Stomach (tissue), 4 donors: ENCODE measurements around the gene IMP4.

Experiments
- POLR2A ChIP-seq, 4 donors: fragments of 450-650 bp; IDR thresholded peaks; one replicate each; pipeline ENCODE4 v1.6.1; 2016; ENCODE audit warnings: antibody characterized with exemption in 4 of 4, control low read depth in 2 of 4, mild to moderate bottlenecking in 1 of 4, moderate library complexity in 1 of 4
- POLR2AphosphoS5 ChIP-seq, 3 donors: sonication (generic); formaldehyde crosslinking; IDR thresholded peaks; one replicate each; pipeline ENCODE4 v1.6.1; 2016; ENCODE audit warnings: antibody characterized with exemption in 3 of 3
- TF ChIP-seq, protein P1 (sequence below), 7 experiments: fragments of 450-650 bp in 4 of 7; fragments of 200-600 bp in 3 of 7; sonication (generic) in 3 of 7; IDR thresholded peaks; one replicate each; pipeline ENCODE4 v1.5.1; 2016 to 2019; ENCODE audit warnings: antibody characterized with exemption in 7 of 7, control low read depth in 2 of 7, mild to moderate bottlenecking in 1 of 7

GRCh38 chr2:130318906-130319305 lies 23.8 kb upstream of the IMP4 start:
- TF ChIP-seq, protein P1, sequence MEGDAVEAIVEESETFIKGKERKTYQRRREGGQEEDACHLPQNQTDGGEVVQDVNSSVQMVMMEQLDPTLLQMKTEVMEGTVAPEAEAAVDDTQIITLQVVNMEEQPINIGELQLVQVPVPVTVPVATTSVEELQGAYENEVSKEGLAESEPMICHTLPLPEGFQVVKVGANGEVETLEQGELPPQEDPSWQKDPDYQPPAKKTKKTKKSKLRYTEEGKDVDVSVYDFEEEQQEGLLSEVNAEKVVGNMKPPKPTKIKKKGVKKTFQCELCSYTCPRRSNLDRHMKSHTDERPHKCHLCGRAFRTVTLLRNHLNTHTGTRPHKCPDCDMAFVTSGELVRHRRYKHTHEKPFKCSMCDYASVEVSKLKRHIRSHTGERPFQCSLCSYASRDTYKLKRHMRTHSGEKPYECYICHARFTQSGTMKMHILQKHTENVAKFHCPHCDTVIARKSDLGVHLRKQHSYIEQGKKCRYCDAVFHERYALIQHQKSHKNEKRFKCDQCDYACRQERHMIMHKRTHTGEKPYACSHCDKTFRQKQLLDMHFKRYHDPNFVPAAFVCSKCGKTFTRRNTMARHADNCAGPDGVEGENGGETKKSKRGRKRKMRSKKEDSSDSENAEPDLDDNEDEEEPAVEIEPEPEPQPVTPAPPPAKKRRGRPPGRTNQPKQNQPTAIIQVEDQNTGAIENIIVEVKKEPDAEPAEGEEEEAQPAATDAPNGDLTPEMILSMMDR (IDR thresholded peaks at IDR 0.05), result no peak
- TF ChIP-seq POLR2AphosphoS5 (IDR thresholded peaks at IDR 0.05) (no peak), POLR2A (IDR thresholded peaks at IDR 0.05) (no peak)
